ENCODE data around the gene TTLL11.

The TTLL11 gene

GRCh38 chr9:121852651-121853616 lies 240.2 kb downstream of the TTLL11 start:
- no peak for DNase-seq (ENCODE audit: low spot score)

GRCh38 chr9:121852241-121852640 lies 240.9 kb downstream of the TTLL11 start:
- no peak for DNase-seq (ENCODE audit: low spot score)

GRCh38 chr9:121851641-121852091 lies 241.4 kb downstream of the TTLL11 start:
- no peak for DNase-seq (ENCODE audit: low spot score)

DNA sequence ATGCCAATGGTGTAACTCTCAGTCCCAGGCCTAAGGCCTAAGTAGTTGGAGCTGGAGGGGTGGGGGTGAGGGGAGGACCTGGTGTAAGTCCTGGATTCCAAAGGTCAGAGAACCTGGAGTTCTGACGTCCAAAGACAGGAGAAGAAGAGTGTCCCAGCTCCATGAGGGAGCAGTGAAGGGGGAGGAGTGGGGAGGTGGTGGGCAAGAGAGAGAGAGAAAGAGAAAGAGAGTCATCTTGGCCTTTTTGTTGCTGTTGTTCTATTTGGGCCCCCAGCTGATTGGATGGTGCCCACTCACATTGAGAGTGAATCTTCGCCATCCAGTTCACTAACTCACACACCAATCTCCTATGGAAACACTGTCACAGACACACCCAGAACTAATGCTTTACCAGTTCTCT lies 242.7 kb downstream of the TTLL11 start:
- no peak for DNase-seq (ENCODE audit: low spot score)

GRCh38 chr9:121849554-121849953 lies 243.6 kb downstream of the TTLL11 start:
- DNase-seq (ENCODE audit: low spot score) = no peak

DNA sequence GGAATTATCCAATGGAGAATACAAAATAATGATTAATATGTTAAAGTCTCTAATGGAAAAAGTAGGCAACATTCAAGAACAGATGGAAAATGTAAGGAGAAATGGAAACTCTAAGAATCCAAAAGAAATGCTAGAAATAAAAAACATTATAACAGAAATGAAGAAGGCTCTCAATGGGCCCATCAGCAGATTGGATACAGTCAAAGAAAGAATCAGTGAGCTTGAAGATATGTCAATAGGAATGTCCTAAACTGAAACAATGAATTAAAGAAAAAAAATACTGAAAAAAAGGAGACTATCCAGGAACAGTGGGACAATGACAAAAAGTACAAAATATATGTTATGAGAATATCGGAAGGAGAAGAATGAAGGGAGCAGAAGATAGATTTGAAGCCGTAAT lies 248.5 kb downstream of the TTLL11 start:
- no peak for DNase-seq (ENCODE audit: low spot score)

- DNase-seq (ENCODE audit: low spot score) = no peak
These were observed 249.0 kb downstream of the TTLL11 start for GRCh38 chr9:121844098-121844497.

GRCh38 chr9:121842612-121842978 lies 250.5 kb downstream of the TTLL11 start:
- no peak for DNase-seq (ENCODE audit: low spot score)

DNA sequence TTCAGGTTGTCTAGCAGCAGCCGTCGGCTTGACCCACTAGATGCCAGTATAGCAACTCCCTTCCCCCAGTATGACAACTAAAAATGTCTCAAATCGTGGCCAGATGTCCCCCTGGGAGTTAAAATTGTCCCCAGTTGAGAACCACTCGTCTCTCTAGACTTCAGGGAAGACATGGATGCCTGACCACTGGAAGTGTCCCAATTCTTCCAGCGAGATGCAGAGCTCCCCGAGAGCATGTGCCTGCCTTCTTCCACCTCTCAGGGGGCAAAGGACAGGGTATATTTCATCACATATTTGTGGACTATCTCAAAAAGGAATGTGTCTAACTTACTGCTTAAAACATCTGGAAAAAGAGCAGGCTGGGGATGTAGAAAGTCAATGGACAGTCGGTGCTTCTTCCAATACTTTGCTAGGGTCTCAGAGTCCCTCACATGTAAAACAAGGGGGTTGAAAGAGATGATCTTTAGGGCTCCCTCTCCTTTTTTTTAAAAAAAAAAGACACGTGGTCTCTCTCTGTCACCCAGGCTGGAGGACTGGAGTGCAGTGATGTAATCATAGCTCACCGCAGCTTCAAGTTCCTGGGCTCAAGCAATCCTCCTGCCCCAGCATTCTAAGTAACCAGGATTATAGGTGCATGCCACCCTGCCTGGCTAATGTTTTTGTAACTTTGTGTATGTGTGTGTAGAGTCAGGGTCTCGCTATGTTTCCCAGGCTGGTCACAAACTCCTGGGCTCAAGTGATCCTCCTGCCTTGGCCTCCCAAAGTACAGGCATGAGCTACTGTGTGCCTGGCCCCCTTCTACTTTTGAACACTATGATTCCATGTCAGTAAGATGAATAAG lies 251.1 kb downstream of the TTLL11 start:
- no peak for DNase-seq (ENCODE audit: low spot score)

GRCh38 chr9:121840838-121841760 lies 252.0 kb downstream of the TTLL11 start:
- no peak for DNase-seq (ENCODE audit: low spot score)

DNA sequence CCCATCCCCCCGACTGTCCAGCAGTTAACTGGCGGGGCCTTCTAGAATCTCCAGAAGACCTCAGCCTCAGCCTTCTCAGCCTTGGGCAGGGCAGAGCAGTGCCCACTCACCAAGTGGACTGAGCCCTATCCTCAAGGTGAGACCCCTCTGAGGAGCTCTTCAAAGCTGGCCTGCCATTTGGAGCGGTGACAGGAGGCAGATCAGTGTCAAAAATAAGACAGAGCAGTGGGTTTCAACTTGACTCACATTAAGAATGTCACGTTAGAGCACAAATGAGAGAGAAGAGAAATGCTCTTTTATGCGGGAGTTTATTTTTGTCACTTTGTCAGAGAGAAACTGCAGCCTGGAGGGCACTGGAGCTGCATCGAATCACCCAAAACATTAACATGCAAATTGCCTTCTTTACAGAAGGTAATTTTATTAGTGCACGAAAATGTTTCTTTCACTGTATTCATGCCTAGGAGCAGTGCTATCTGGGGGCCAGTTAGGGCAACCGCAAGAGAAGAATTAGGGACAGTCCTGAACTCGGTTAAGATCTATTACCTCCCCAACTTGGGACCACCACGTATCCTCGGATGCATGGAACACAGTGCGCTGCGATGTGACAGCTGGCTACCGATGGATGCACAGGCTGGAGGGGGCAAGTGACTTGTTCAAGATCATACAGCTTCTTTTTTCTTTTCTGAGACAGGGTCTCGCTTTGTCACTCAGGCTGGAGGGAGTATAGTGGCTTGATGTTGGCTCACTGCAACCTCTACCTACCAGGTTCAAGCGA lies 253.2 kb downstream of the TTLL11 start:
- peak; percentile 53 for DNase-seq (ENCODE audit: low spot score)

GRCh38 chr9:121838746-121839669 lies 254.1 kb downstream of the TTLL11 start:
- no peak for DNase-seq (ENCODE audit: low spot score)

GRCh38 chr9:121837113-121837961 lies 255.8 kb downstream of the TTLL11 start:
- no peak for DNase-seq (ENCODE audit: low spot score)

GRCh38 chr9:121836366-121836885 lies 256.7 kb downstream of the TTLL11 start:
- no peak for DNase-seq (ENCODE audit: low spot score)

- DNase-seq (ENCODE audit: low spot score) = no peak
These were observed 257.3 kb downstream of the TTLL11 start for GRCh38 chr9:121835587-121836365.

- no peak for DNase-seq (ENCODE audit: low spot score)
These were observed 260.0 kb downstream of the TTLL11 start for GRCh38 chr9:121833061-121833460.

DNA sequence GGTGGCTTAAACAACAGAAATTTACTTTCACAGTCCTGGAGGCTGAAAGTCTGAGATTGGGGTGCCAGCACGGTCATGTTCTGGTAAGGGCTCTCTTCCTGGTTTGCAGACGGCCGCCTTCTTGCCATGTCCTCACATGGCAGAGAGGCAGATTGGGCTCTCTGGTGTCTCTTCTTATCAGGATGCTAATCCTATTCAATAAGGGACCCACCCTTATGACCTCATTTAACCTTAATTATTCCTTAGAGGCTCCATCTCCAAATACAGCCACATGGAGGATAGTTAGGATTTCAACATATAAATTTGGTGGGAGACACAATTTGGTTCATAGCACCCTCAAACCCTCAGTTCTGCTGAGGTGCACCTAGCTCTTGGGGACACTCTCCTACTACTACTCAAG lies 261.2 kb downstream of the TTLL11 start:
- DNase-seq (ENCODE audit: low spot score) = no peak
